ENCODE results near the gene SRC.

DNA sequence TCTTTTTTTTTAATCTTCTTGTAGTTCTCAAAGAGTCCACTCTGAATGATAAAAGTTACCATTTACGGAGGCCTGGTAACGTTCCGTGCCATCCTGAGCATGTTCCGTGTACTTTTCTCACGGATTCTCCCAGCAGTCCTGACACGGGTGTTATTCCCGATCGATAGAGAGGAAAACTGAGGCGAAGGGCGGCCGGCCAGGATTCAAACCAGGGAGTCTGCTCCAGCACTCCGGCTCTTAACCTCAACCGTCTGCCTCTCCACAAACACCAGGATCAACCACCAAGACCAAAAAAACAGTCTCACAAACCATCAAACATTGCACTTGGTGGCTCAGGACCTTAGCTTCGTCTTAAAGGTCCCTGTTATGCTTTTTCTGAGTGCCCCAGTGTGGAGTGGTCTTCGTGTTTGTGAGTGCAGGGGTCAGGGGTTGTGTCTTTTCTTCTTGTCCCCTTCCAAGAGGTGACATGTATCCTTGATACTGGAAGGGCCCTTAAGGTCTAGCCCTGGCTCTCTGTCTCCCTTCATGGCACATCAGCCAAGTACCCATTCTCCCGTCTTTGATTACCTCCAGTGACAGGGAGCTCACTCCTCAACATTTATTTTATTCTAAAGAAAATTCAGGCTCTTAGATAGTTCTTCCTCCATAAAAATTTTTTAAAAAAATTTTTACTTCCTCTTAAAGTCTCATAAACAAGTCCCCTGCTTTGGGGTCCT lies 35.1 kb downstream of the SRC start:
- TF ChIP-seq, protein P1, sequence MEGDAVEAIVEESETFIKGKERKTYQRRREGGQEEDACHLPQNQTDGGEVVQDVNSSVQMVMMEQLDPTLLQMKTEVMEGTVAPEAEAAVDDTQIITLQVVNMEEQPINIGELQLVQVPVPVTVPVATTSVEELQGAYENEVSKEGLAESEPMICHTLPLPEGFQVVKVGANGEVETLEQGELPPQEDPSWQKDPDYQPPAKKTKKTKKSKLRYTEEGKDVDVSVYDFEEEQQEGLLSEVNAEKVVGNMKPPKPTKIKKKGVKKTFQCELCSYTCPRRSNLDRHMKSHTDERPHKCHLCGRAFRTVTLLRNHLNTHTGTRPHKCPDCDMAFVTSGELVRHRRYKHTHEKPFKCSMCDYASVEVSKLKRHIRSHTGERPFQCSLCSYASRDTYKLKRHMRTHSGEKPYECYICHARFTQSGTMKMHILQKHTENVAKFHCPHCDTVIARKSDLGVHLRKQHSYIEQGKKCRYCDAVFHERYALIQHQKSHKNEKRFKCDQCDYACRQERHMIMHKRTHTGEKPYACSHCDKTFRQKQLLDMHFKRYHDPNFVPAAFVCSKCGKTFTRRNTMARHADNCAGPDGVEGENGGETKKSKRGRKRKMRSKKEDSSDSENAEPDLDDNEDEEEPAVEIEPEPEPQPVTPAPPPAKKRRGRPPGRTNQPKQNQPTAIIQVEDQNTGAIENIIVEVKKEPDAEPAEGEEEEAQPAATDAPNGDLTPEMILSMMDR (IDR thresholded peaks at IDR 0.05 in 8 of 11, conservative IDR thresholded peaks at IDR 0.05 in 3 of 11): no peak
- TF ChIP-seq POLR2AphosphoS5 (IDR thresholded peaks at IDR 0.05) (no peak), POLR2A (IDR thresholded peaks at IDR 0.05) (no peak)
